ENCODE results near the gene BATF2.
"Not testable (repeated sequence)": the region's sequence is repeated elsewhere in the genome, so short reads cannot be mapped to it uniquely, and the experiment has no call there.

BATF2 gene

GRCh38 chr11:64990222-64990923, 6.4 kb downstream of the BATF2 start:
- WGBS, 2 donors (ENCODE audit: extremely low coverage in 2 of 2, insufficient read length in 2 of 2, insufficient replicate concordance in 1 of 2): no CpG with 5 or more reads among the region's 15 CpGs
- no peak for DNase-seq (ENCODE audit: low spot score)
- Histone ChIP-seq H3K36me3 (replicated peaks in 1 of 2; ENCODE audit: control insufficient read depth in 2 of 2, insufficient read depth in 2 of 2, low read length in 2 of 2) (no peaks in the 10 kb centered on the region), H3K18ac (ENCODE audit: low read length) (no peak overlapping the region), H3K9me3 (replicated peaks in 1 of 2; ENCODE audit: control insufficient read depth in 2 of 2, insufficient read depth in 1 of 2, low read depth in 1 of 2, low read length in 2 of 2) (no peaks in the 10 kb centered on the region), H2BK12ac (ENCODE audit: low read length) (no peak overlapping the region), H3K27ac (replicated peaks; ENCODE audit: low read length) (no peak overlapping the region), H3K79me1 (ENCODE audit: low read depth, low read length) (no peaks in the 10 kb centered on the region), H3K14ac (ENCODE audit: low read length) (no peak overlapping the region), H3K4me1 (ENCODE audit: control insufficient read depth in 2 of 2, insufficient read depth in 1 of 2, low read depth in 1 of 2, low read length in 2 of 2) (peaks cover 0 to 6% of the 10 kb centered on the region in 2 donors), H2BK120ac (ENCODE audit: low read depth, low read length) (no peak overlapping the region), H2AK5ac (ENCODE audit: low read depth, low read length) (no peak overlapping the region), H4K8ac (ENCODE audit: low read depth, low read length) (no peak overlapping the region), H2BK15ac (ENCODE audit: low read length) (no peak overlapping the region), H2AFZ (ENCODE audit: low read length) (peak overlapping the region; percentile 57), H3K4ac (ENCODE audit: low read length) (no peak overlapping the region), H3K9ac (ENCODE audit: low read depth, low read length, poor library complexity) (no peak overlapping the region), H3K4me3 (ENCODE audit: low read length in 2 of 2) (no peak overlapping the region), H4K91ac (ENCODE audit: low read depth, low read length, poor library complexity) (peak overlapping the region; percentile 27), H3K27me3 (ENCODE audit: control insufficient read depth in 3 of 3, insufficient read depth in 3 of 3, low read depth in 1 of 3, low read length in 3 of 3) (peaks cover 0 to 4% (median 0%) of the 10 kb centered on the region in 3 experiments), H3K23ac (ENCODE audit: low read depth, low read length, poor library complexity) (no peak overlapping the region), H3K4me2 (ENCODE audit: insufficient read depth, low read length, poor library complexity, severe bottlenecking) (no peak overlapping the region), H2BK5ac (ENCODE audit: low read length) (no peak overlapping the region)

GRCh38 chr11:64989416-64989815, 7.4 kb downstream of the BATF2 start:
- Histone ChIP-seq H2BK5ac (ENCODE audit: low read length) (peak overlapping the region; percentile 42), H3K27me3 (ENCODE audit: control insufficient read depth in 3 of 3, insufficient read depth in 3 of 3, low read depth in 1 of 3, low read length in 3 of 3) (peaks cover 0 to 3% (median 0%) of the 10 kb centered on the region in 3 experiments), H3K14ac (ENCODE audit: low read length) (no peak overlapping the region), H3K18ac (ENCODE audit: low read length) (peak overlapping the region; percentile 89), H3K4me1 (ENCODE audit: control insufficient read depth in 2 of 2, insufficient read depth in 1 of 2, low read depth in 1 of 2, low read length in 2 of 2) (peaks cover 0 to 6% of the 10 kb centered on the region in 2 donors), H3K4ac (ENCODE audit: low read length) (no peak overlapping the region), H3K23ac (ENCODE audit: low read depth, low read length, poor library complexity) (peak overlapping the region; percentile 27), H3K9me3 (replicated peaks in 1 of 2; ENCODE audit: control insufficient read depth in 2 of 2, insufficient read depth in 1 of 2, low read depth in 1 of 2, low read length in 2 of 2) (no peaks in the 10 kb centered on the region), H4K91ac (ENCODE audit: low read depth, low read length, poor library complexity) (no peak overlapping the region), H3K4me2 (ENCODE audit: insufficient read depth, low read length, poor library complexity, severe bottlenecking) (no peak overlapping the region), H2AFZ (ENCODE audit: low read length) (peak overlapping the region; percentile 57), H2BK12ac (ENCODE audit: low read length) (no peak overlapping the region), H4K8ac (ENCODE audit: low read depth, low read length) (no peak overlapping the region), H2AK5ac (ENCODE audit: low read depth, low read length) (peak overlapping the region; percentile 33), H3K36me3 (replicated peaks in 1 of 2; ENCODE audit: control insufficient read depth in 2 of 2, insufficient read depth in 2 of 2, low read length in 2 of 2) (no peaks in the 10 kb centered on the region), H3K79me1 (ENCODE audit: low read depth, low read length) (no peaks in the 10 kb centered on the region), H2BK15ac (ENCODE audit: low read length) (no peak overlapping the region), H3K9ac (ENCODE audit: low read depth, low read length, poor library complexity) (no peak overlapping the region), H3K27ac (replicated peaks; ENCODE audit: low read length) (no peak overlapping the region), H2BK120ac (ENCODE audit: low read depth, low read length) (no peak overlapping the region), H3K4me3 (ENCODE audit: low read length in 2 of 2) (no peak overlapping the region)
- no peak for DNase-seq (ENCODE audit: low spot score)
- WGBS, 2 donors (ENCODE audit: extremely low coverage in 2 of 2, insufficient read length in 2 of 2, insufficient replicate concordance in 1 of 2): no CpG with 5 or more reads among the region's 13 CpGs

GRCh38 chr11:64987998-64988854, 8.5 kb downstream of the BATF2 start:
- no peak overlapping the region for H2BK120ac ChIP-seq (ENCODE audit: low read depth, low read length)
- no peak overlapping the region for H3K4me2 ChIP-seq (ENCODE audit: insufficient read depth, low read length, poor library complexity, severe bottlenecking)
- H2AK5ac ChIP-seq (ENCODE audit: low read depth, low read length): no peak overlapping the region
- H3K27me3 ChIP-seq (ENCODE audit: control insufficient read depth in 3 of 3, insufficient read depth in 3 of 3, low read depth in 1 of 3, low read length in 3 of 3): no peaks in the 10 kb centered on the region
- no peak overlapping the region for H3K18ac ChIP-seq (ENCODE audit: low read length)
- no peak overlapping the region for H4K8ac ChIP-seq (ENCODE audit: low read depth, low read length)
- no peak overlapping the region for H3K4me3 ChIP-seq (ENCODE audit: low read length in 2 of 2)
- DNase-seq (ENCODE audit: low spot score): no peak
- H2BK12ac ChIP-seq (ENCODE audit: low read length): no peak overlapping the region
- peak overlapping the region; percentile 42 for H2BK5ac ChIP-seq (ENCODE audit: low read length)
- H3K23ac ChIP-seq (ENCODE audit: low read depth, low read length, poor library complexity): no peak overlapping the region
- H3K4ac ChIP-seq (ENCODE audit: low read length): no peak overlapping the region
- H3K36me3 ChIP-seq (replicated peaks in 1 of 2; ENCODE audit: control insufficient read depth in 2 of 2, insufficient read depth in 2 of 2, low read length in 2 of 2): no peaks in the 10 kb centered on the region
- no peak overlapping the region for H4K91ac ChIP-seq (ENCODE audit: low read depth, low read length, poor library complexity)
- no peaks in the 10 kb centered on the region for H3K9me3 ChIP-seq (replicated peaks in 1 of 2; ENCODE audit: control insufficient read depth in 2 of 2, insufficient read depth in 1 of 2, low read depth in 1 of 2, low read length in 2 of 2)
- WGBS, 2 donors (ENCODE audit: extremely low coverage in 2 of 2, insufficient read length in 2 of 2, insufficient replicate concordance in 1 of 2): no CpG with 5 or more reads among the region's 6 CpGs
- peaks cover 0 to 6% of the 10 kb centered on the region in 2 donors for H3K4me1 ChIP-seq (ENCODE audit: control insufficient read depth in 2 of 2, insufficient read depth in 1 of 2, low read depth in 1 of 2, low read length in 2 of 2)
- H3K27ac ChIP-seq (replicated peaks; ENCODE audit: low read length): no peak overlapping the region
- H3K79me1 ChIP-seq (ENCODE audit: low read depth, low read length): no peaks in the 10 kb centered on the region
- H2AFZ ChIP-seq (ENCODE audit: low read length): peak overlapping the region; percentile 18
- no peak overlapping the region for H3K14ac ChIP-seq (ENCODE audit: low read length)
- no peak overlapping the region for H3K9ac ChIP-seq (ENCODE audit: low read depth, low read length, poor library complexity)
- H2BK15ac ChIP-seq (ENCODE audit: low read length): no peak overlapping the region

- not testable (repeated sequence) for H3K4me1 ChIP-seq (ENCODE audit: control insufficient read depth in 2 of 2, insufficient read depth in 1 of 2, low read depth in 1 of 2, low read length in 2 of 2); H2AFZ ChIP-seq (ENCODE audit: low read length); H3K4ac ChIP-seq (ENCODE audit: low read length); H3K9me3 ChIP-seq (replicated peaks in 1 of 2; ENCODE audit: control insufficient read depth in 2 of 2, insufficient read depth in 1 of 2, low read depth in 1 of 2, low read length in 2 of 2); H3K4me3 ChIP-seq (ENCODE audit: low read length in 2 of 2); H3K14ac ChIP-seq (ENCODE audit: low read length); H2AK5ac ChIP-seq (ENCODE audit: low read depth, low read length); H3K9ac ChIP-seq (ENCODE audit: low read depth, low read length, poor library complexity); H3K79me1 ChIP-seq (ENCODE audit: low read depth, low read length); H3K4me2 ChIP-seq (ENCODE audit: insufficient read depth, low read length, poor library complexity, severe bottlenecking); DNase-seq (ENCODE audit: low spot score); H4K8ac ChIP-seq (ENCODE audit: low read depth, low read length); H3K23ac ChIP-seq (ENCODE audit: low read depth, low read length, poor library complexity); H3K18ac ChIP-seq (ENCODE audit: low read length); H3K36me3 ChIP-seq (replicated peaks in 1 of 2; ENCODE audit: control insufficient read depth in 2 of 2, insufficient read depth in 2 of 2, low read length in 2 of 2); H2BK120ac ChIP-seq (ENCODE audit: low read depth, low read length); H3K27ac ChIP-seq (replicated peaks; ENCODE audit: low read length); H2BK12ac ChIP-seq (ENCODE audit: low read length); H3K27me3 ChIP-seq (ENCODE audit: control insufficient read depth in 3 of 3, insufficient read depth in 3 of 3, low read depth in 1 of 3, low read length in 3 of 3); H2BK15ac ChIP-seq (ENCODE audit: low read length); H2BK5ac ChIP-seq (ENCODE audit: low read length); H4K91ac ChIP-seq (ENCODE audit: low read depth, low read length, poor library complexity)
- no CpG with 5 or more reads among the region's 5 CpGs for WGBS, 2 donors (ENCODE audit: extremely low coverage in 2 of 2, insufficient read length in 2 of 2, insufficient replicate concordance in 1 of 2)
Measured at GRCh38 chr11:64983339-64983738, 13.4 kb downstream of the BATF2 start.

Data from neuronal stem cell (in vitro differentiated cells).